Astrocyte of the cerebellum (primary cell): Measurements from ENCODE around the gene EIF4G1.
A peak's percentile ranks its signal among the peaks of the same experiment; 100 is the strongest.

ENCODE experiments used
- DNase-seq: peaks from one replicate; pipeline ENCODE4 v3.0.0-alpha.2; 2011; ENCODE audit warnings: low read depth
- H3K4me3 ChIP-seq: 2 replicates; pipeline ENCODE4 v1.5.1; 2011; ENCODE audit warnings: mild to moderate bottlenecking, low read depth, low read length, moderate library complexity
- CTCF ChIP-seq: IDR thresholded peaks from 2 replicates; pipeline ENCODE4 v1.5.1; 2012; ENCODE audit warnings: low read length, low read depth, moderate library complexity, mild to moderate bottlenecking; ENCODE audit errors: missing control alignments
- in situ Hi-C: cut with HindIII; loops from 2 replicates; pipeline ENCODE4 v1.10.0; 2017; ENCODE audit warnings: low sequenced_read_pairs

Gene EIF4G1

GRCh38 chr3:184358921-184359350 is 44.5 kb downstream of the EIF4G1 start:
- TF ChIP-seq CTCF: no peak

GRCh38 chr3:184359610-184360009 is 45.2 kb downstream of the EIF4G1 start:
- DNase-seq: no peak
- no peak overlapping the region for H3K4me3 ChIP-seq
- no peak for TF ChIP-seq CTCF
- in situ Hi-C loops: no loop called here

More at GRCh38 chr3:184358921-184359350, 44.5 kb downstream of the EIF4G1 start:
- DNase-seq: no peak
- H3K4me3 ChIP-seq: no peak overlapping the region
- in situ Hi-C loops: no loop called here

- no peak for TF ChIP-seq CTCF
- peak overlapping the region; percentile 76 for H3K4me3 ChIP-seq
Observed at GRCh38 chr3:184360070-184360928, 45.9 kb downstream of the EIF4G1 start.

GRCh38 chr3:184360929-184361531 is 46.6 kb downstream of the EIF4G1 start:
- peak overlapping the region; percentile 76 for H3K4me3 ChIP-seq
- in situ Hi-C loops: no loop called here
- TF ChIP-seq CTCF: no peak
- DNase-seq: no peak

More at GRCh38 chr3:184360070-184360928, 45.9 kb downstream of the EIF4G1 start:
- in situ Hi-C loops: no loop called here
- no peak for DNase-seq

- TF ChIP-seq CTCF: no peak
- in situ Hi-C loops: no loop called here
- no peak for DNase-seq
- peak within 1 kb of the TSS; percentile 76 for H3K4me3 ChIP-seq
Observed at GRCh38 chr3:184361532-184361931, 47.1 kb downstream of the EIF4G1 start, which contains the start of the genes CLCN2 and POLR2H. Gene CLCN2, minus strand, starts transcription at chr3:184361605. Its CDS starts 126 bp downstream, at chr3:184361479. Gene POLR2H, plus strand, starts transcription at chr3:184361710. Its CDS starts 1,783 bp downstream, at chr3:184363493.

- TF ChIP-seq CTCF: no peak
- H3K4me3 ChIP-seq: peak overlapping the region; percentile 76
- in situ Hi-C loops: no loop called here
- DNase-seq: no peak
Observed at GRCh38 chr3:184361932-184362667, 47.7 kb downstream of the EIF4G1 start.
